T follicular helper cell (primary cell): ENCODE data around the gene CLIP4.
A peak's percentile ranks its signal among the peaks of the same experiment; 100 is the strongest.
"Not testable (repeated sequence)": the region's sequence is repeated elsewhere in the genome, so short reads cannot be mapped to it uniquely, and the experiment has no call there.

ENCODE experiments used
- DNase-seq: peaks from one replicate; pipeline ENCODE4 v3.0.0-alpha.2; 2020; ENCODE audit warnings: low read depth

CLIP4 gene

GRCh38 chr2:29100564-29100963 is 14.7 kb upstream of the CLIP4 start:
- no peak for DNase-seq

GRCh38 chr2:29104688-29105087 is 10.5 kb upstream of the CLIP4 start:
- no peak for DNase-seq

- DNase-seq = no peak
Measured at GRCh38 chr2:29105375-29105774, 9.8 kb upstream of the CLIP4 start.

GRCh38 chr2:29106256-29106655 is 9.0 kb upstream of the CLIP4 start:
- no peak for DNase-seq

- no peak for DNase-seq
Measured at GRCh38 chr2:29106980-29107388, 8.2 kb upstream of the CLIP4 start.

- not testable (repeated sequence) for DNase-seq
Measured at GRCh38 chr2:29107547-29107946, 7.7 kb upstream of the CLIP4 start.

GRCh38 chr2:29108225-29108624 is 7.0 kb upstream of the CLIP4 start:
- no peak for DNase-seq

GRCh38 chr2:29109246-29109645 is 6.0 kb upstream of the CLIP4 start:
- DNase-seq = no peak

- DNase-seq = no peak
Measured at GRCh38 chr2:29110916-29111535, 4.2 kb upstream of the CLIP4 start.

GRCh38 chr2:29112379-29112778 is 2.8 kb upstream of the CLIP4 start:
- DNase-seq = no peak

GRCh38 chr2:29113027-29113686 is 2.1 kb upstream of the CLIP4 start:
- DNase-seq = no peak

- no peak for DNase-seq
Measured at GRCh38 chr2:29113891-29114321, 1.3 kb upstream of the CLIP4 start.

- DNase-seq = no peak
Measured at GRCh38 chr2:29114586-29114945, 649 bp upstream of the CLIP4 start.

GRCh38 chr2:29115797-29116781 is 874 bp downstream of the CLIP4 start:
- DNase-seq = peak; percentile 64

- DNase-seq = no peak
Measured at GRCh38 chr2:29117636-29118303, 2.6 kb downstream of the CLIP4 start.

- no peak for DNase-seq
Measured at GRCh38 chr2:29119211-29119610, 4.0 kb downstream of the CLIP4 start.

GRCh38 chr2:29120846-29121245 is 5.6 kb downstream of the CLIP4 start:
- no peak for DNase-seq

GRCh38 chr2:29123617-29124349 is 8.6 kb downstream of the CLIP4 start:
- no peak for DNase-seq

- no peak for DNase-seq
Measured at GRCh38 chr2:29124504-29124903, 9.3 kb downstream of the CLIP4 start.

GRCh38 chr2:29129586-29130281 is 14.5 kb downstream of the CLIP4 start:
- no peak for DNase-seq

- no peak for DNase-seq
Measured at GRCh38 chr2:29130295-29130694, 15.1 kb downstream of the CLIP4 start.
